Raji (cell line): Measurements from ENCODE around the gene POLG2.

ENCODE experiments used
- POLR2A ChIP-seq: IDR thresholded peaks from 2 replicates; pipeline ENCODE4 v1.6.1; 2011; ENCODE audit warnings: low read depth, low read length, control low read depth; ENCODE audit not compliant: insufficient read depth

Gene POLG2

GRCh38 chr17:64461788-64462187 is 35.1 kb downstream of the POLG2 start:
- TF ChIP-seq POLR2A, result no peak

GRCh38 chr17:64460955-64461354 is 35.9 kb downstream of the POLG2 start:
- no peak for TF ChIP-seq POLR2A

- TF ChIP-seq POLR2A, result no peak
These were observed 37.5 kb downstream of the POLG2 start for GRCh38 chr17:64459284-64459747.

GRCh38 chr17:64458756-64459155 is 38.1 kb downstream of the POLG2 start:
- TF ChIP-seq POLR2A, result no peak

DNA sequence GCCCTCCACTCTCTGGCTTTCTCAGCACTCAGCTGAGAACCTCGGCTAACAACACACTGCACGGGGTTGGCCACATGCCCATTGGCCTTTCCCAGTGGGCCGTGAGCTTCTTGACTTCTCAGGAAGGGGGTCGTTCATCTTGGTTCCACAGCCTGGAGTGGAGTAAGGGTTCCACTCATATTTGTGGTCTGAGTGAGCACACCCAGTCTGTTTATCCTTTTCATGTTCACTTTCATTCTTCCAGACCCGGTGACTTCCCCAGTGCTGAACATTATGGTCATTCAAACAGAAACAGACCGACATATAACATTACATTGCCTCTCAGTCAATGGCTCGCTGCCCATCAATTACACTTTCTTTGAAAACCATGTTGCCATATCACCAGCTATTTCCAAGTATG is 39.7 kb downstream of the POLG2 start:
- no peak for TF ChIP-seq POLR2A

- no peak for TF ChIP-seq POLR2A
These were observed 40.6 kb downstream of the POLG2 start for GRCh38 chr17:64455993-64456885.

DNA sequence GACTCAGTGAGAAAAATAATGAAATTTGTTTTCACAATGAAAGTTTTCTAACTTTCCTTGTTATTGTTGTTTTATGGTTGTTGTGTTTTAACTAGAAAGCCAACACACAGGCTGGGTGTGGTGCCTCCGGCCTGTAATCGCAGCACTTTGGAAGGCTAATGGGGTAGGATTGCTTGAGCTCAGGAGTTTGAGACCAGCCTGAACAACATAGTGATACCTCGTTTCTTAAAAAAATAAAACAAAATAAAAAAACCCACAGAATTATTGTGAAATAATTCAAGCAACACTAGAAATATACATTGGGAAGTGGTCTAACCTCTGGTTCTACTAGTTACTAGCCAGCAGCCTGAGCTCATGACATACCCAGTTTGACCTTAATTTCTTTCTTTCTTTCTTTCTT is 47.3 kb downstream of the POLG2 start:
- no peak for TF ChIP-seq POLR2A

DNA sequence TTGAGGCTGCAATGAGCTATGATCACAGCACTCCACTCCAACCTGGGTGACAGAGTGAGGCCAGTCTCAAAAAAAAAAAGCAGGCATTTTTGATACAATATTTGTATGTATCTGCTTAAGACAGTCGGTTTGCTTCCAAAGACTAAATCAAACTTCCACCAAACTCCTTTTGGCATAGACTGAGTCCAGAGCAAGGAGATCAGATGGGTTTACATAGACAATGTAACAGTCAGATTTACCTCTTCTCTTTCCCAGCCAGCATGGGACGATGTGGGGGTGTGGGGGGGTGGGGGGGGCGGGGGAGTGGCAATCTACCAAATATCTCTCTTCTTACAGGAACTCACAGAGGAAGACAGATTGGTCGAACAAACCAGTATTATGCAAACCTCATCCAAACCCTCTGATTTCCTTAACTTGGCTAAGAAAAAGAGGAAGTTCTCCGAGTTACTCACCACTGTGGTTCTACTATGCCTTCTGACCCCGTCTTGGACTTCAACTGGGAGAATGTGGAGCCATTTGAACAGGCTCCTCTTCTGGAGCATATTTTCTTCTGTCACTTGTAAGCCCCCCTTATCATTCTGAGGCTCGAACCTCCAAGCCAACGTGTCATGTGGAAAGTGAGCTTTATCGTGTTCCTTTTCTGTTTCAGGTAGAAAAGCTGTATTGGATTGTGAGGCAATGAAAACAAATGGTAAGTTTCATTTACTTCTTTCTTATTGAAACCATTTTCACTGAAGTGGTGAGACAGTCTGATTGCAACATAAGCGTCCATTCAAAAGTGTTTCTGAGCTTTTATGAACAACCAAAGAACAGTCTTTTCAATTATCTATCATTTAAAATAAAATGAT is 48.0 kb downstream of the POLG2 start, which contains the start of gene MILR1:
Gene MILR1 (plus strand): TSS at position 451 of the 848 bp plus-strand sequence. CDS start 54 bp downstream, at position 505.
- peak; percentile 68 for TF ChIP-seq POLR2A

GRCh38 chr17:64447526-64447925 is 49.3 kb downstream of the POLG2 start:
- TF ChIP-seq POLR2A, result no peak

DNA sequence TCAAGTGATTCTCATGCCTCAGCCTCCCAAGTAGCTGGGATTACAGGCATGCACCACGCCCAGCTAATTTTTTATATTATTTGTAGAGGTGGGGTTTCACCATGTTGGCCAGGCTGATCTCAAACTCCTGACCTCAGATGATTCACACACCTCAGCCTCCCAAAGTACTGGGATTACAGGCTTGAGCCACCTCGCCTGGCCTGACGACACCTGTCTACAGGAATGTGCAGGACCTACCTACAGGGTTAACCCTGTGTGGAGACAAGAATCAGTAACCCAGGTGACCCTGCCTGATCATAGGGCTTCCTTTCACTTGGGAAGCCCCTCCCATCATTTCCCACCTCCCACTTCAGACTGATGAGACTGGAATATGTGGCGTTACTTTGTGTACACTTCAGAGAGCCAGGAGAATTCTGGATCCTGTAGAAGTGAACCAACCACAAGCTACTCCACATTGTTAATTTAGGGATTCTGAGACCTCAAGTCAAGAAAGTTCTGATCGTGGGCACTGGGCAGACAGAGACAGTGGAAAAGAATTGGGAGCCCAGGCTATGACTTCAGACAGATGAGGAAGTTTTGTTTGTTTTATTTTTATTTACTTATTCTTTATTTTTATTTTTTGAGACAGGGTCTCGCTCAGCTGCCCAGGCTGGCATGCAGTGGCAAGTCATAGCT is 53.6 kb downstream of the POLG2 start:
- TF ChIP-seq POLR2A, result no peak

DNA sequence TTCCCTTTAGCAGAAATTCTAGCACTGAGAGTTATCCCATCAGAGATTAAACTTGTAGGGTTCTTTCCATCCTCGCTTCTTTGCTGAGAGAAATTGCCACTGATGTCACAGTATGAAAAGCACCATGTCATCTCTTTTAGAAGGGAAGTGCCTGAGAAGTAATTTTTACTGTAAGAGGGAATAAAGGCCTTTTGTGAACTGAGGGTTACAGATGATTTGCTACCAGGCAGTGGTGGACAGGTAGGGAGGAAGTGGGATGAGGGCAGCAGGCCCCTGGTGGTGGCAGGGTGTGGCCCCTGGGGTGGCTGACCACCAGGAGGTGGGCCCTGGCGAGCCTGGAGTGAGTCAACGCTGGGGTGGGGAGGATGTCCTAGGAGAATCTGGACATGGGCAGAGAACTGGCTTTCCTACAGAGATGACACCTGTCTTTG is 54.3 kb downstream of the POLG2 start:
- no peak for TF ChIP-seq POLR2A

DNA sequence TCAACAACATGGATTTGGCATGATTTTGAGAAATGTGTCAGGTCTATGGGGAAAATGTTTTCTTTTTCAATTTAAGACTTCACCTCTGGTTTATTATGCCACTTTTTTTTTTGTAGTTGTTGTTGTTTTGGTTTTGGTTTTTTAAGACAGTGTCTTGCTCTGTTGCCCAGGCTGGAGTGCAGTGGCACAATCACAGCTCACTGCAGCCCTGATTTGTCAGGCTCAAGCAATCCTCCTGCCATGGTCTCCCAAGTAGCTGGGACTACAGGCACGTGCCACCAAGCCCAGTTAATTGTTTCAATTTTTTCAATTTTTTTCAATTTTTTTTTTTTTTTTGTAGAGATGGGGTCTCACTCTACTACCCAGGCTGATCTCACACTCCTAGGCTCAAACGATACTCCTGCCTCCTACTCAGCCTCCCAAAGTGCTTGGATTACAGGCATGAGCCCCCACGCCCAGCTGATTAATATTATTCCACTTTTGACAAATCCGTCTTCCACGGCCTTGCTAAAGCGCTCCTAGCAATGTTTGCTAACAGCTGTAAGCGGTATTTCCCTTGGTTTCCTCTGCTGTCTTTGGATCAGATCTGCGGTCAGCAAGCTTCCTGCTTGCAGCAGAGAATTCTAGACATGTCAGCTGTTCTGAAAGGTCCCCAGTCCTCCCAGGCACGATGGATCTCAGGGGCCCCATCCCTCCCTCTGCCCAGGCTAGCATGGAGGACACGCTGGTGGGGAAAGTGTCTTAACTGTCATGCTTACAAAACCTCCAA is 54.9 kb downstream of the POLG2 start:
- no peak for TF ChIP-seq POLR2A

DNA sequence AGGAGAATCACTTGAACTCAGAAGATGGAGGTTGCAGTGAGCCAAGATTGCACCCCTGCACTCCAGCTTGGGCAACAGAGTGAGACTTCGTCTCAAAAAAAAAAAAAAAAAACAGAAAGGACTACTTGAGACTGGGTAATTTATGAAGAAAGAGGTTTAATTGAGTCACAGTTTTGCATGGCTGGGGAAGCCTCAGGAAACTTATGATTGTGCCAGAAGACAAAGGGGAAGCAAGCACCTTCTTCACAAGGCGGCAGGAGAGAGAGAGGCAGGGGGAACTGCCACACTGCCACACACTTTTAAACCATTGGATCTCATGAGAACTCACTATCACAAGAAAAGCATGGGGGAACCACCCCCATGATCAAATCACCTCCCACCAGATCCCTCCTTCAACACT is 56.9 kb downstream of the POLG2 start:
- no peak for TF ChIP-seq POLR2A

GRCh38 chr17:64437944-64438525 is 58.8 kb downstream of the POLG2 start:
- TF ChIP-seq POLR2A, result no peak

- no peak for TF ChIP-seq POLR2A
These were observed 65.3 kb downstream of the POLG2 start for GRCh38 chr17:64431534-64431933.

- no peak for TF ChIP-seq POLR2A
These were observed 68.4 kb downstream of the POLG2 start for GRCh38 chr17:64428406-64428805.
